Measurements from ENCODE around the gene SAG.

- TF ChIP-seq CTCF (IDR thresholded peaks at IDR 0.05; ENCODE audit: extremely low read depth in 1 of 2, insufficient read depth in 1 of 2, low read depth in 1 of 2, low read length in 2 of 2) (no peak), JUN (IDR thresholded peaks at IDR 0.05; ENCODE audit: borderline replicate concordance, insufficient read depth, insufficient read length, low read depth) (no peak), EZH2 (IDR thresholded peaks at IDR 0.05; ENCODE audit: borderline replicate concordance, low read depth, low read length, severe bottlenecking) (no peak), POLR2AphosphoS5 (IDR thresholded peaks at IDR 0.05; ENCODE audit: insufficient read depth, low read depth, low read length) (no peak), POLR2A (IDR thresholded peaks at IDR 0.05; ENCODE audit: low read depth, low read length) (no peak), MAX (IDR thresholded peaks at IDR 0.05; ENCODE audit: insufficient read depth, insufficient read length) (no peak), FOS (IDR thresholded peaks at IDR 0.05; ENCODE audit: borderline replicate concordance, insufficient read depth, low read length) (no peak), GATA2 (IDR thresholded peaks at IDR 0.05; ENCODE audit: insufficient read depth, insufficient read length, low read depth, low read length) (no peak), MYC (IDR thresholded peaks at IDR 0.05; ENCODE audit: low read depth, low read length) (no peak)
Observed at GRCh38 chr2:233363744-233364235, 56.2 kb downstream of the SAG start.
